ENCODE results near the gene SYTL1.

Gene SYTL1

DNA sequence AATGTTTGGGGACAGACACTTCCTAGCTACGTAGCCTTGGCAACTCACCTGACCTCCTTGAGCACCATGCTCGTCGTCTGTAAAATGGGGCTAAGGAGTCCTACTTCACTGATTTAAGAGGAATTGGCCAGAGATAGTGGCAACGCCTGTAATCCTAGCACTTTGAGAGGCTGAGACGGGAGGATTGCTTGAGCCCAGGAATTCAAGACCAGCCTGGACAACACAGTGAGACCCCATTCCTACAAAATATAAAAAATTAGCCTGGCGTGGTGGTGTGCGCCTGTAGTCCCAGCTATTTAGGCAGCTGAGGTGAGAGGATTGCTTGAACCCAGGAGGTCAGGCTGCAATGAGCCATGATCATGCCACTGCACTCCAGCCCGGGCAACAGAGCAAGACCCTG is 4.5 kb downstream of the SYTL1 start:
- in situ Hi-C loops (cut with HindIII; ENCODE audit: low sequenced_read_pairs) = no loop called here

DNA sequence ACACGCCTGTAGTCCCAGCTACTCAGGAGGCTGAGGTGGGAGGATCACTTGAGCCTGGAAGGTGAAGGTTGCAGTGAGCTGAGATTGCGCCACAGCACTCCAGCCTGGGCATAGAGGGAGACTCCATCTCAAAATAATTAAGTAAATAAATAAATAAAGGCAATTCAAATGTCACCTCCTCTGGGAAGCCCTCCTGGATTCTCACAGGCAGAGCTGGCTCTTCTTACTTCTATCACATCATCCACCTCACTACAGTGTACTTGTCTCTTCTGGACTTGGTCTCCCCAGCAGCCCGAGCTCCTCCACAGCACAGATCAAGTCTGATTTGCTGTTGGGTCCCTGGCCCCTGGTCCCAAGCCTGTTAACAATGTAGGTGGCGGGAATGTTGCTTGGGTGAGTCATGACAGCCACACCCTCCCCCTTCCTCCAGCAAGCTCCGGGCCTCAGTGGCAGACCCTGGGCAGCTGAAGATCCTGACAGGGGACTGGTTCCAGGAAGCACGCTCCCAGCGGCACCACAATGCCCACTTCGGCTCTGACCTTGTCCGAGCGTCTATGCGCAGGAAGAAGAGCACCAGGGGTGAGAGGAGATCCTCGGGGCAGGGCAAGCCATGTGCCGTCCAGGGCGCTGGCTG is 5.3 kb downstream of the SYTL1 start:
- in situ Hi-C loops (cut with HindIII; ENCODE audit: low sequenced_read_pairs) = no loop called here

DNA sequence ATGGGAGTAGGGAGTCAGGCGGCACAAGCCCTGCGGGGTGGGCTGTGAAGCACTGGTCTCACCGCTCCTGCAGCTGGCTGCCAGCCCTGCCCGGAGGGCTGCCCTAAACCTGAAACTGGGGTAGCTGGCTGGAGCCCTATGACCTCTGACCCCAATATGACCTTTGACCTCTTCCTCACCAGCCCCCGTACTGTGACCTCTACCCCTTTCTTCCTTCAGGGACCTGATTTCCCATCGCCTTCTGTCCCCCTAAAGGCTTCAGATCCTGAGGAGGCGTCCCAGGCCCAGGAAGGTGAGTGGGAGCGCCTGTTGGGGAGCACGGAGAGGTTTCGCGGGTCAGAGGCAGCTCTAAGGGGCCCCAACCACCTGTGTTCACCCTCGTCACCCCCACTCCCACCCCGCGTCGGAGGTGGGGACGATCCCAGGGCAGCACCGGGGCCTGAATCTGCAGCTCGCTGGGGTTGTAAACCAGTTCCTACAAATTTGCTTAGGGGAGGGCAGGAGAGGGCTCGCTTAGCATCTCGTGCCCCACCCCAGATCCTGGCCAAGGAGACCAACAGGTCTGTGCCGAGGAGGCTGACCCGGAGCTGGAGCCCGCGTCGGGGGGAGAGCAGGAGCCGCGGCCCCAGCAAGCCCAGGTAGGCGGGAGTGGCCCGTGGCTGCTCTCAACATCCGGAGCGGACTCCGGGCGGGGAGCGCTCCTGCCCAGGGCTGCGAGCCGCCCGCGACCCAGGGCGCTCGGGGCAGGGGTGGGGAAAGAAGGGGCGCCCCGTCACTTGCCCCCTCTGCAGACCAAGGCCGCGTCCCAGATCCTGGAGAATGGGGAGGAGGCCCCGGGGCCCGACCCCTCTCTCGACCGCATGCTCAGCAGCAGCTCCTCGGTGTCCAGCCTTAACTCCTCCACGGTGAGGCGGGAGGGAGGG is 7.3 kb downstream of the SYTL1 start:
- in situ Hi-C loops (cut with HindIII; ENCODE audit: low sequenced_read_pairs) = no loop called here

- in situ Hi-C loops (cut with HindIII; ENCODE audit: low sequenced_read_pairs) = no loop called here
Observed at GRCh38 chr1:27349784-27350662, 8.2 kb downstream of the SYTL1 start.

- in situ Hi-C loops (cut with HindIII; ENCODE audit: low sequenced_read_pairs) = no loop called here
Observed at GRCh38 chr1:27350663-27351540, 9.1 kb downstream of the SYTL1 start.

DNA sequence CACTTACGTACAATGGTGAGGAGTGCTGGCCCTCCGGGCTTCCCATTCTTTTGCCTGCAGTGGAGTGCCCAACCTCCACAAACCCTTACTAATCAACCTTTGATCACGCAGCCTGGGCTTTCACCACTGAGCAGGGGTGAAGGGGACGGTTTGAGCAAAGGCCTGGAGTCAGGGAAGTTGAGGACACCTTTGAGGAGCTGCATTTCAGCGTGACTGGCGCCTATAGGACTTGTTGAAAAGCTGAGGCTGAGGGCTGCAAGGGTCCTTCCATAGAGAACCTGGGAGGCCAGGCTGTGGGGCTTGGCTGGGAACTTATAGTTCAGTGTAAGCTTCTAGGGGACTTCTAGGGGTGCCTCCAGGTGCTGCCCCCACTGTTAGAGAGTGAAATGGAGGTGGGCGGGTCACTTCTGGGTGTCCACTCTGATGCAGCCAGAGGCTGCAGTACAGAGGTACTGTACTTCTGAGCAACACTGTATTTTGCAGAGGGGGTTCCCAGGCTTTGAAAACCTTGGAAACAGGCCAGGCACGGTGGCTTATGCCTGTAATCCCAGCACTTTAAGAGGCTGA is 9.8 kb downstream of the SYTL1 start:
- in situ Hi-C loops (cut with HindIII; ENCODE audit: low sequenced_read_pairs) = no loop called here

DNA sequence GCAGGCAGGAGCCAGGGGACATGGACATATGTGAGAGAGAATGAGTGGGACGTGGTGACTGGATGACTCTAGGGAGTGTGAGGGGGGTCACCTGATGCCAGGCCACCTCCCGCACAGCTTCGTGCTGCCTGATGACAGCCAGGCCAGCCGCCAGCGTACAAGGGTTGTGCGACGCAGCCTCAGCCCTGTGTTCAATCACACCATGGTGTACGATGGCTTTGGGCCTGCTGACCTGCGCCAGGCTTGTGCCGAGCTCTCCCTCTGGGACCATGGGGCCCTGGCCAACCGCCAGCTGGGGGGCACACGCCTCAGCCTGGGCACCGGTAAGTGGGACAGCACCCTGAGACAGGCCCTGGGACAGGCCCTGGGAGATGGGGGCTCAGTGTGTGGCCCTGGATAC is 11.3 kb downstream of the SYTL1 start:
- in situ Hi-C loops (cut with HindIII; ENCODE audit: low sequenced_read_pairs) = no loop called here

GRCh38 chr1:27353629-27354028 is 11.8 kb downstream of the SYTL1 start:
- in situ Hi-C loops (cut with HindIII; ENCODE audit: low sequenced_read_pairs) = no loop called here

GRCh38 chr1:27355683-27356082 is 13.9 kb downstream of the SYTL1 start:
- in situ Hi-C loops (cut with HindIII; ENCODE audit: low sequenced_read_pairs) = no loop called here

DNA sequence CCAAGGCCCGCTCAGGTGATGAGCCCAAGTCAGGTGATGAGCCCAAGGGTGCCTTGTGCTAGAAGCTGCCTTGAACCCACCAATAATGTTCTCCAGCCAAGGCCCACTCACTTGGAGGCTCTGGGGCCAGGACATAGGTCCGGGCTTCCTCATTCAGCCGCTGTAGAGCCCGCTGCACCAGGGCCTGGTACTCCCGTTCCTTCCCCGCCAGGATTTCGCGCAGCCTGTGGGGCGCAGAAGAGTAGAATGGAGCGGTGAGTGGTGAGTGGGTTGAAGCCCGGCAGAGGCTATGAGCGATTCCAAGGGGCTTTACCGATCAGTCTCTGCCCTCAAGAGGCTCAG is 14.4 kb downstream of the SYTL1 start:
- in situ Hi-C loops (cut with HindIII; ENCODE audit: low sequenced_read_pairs) = no loop called here

GRCh38 chr1:27356619-27357280 is 14.9 kb downstream of the SYTL1 start:
- in situ Hi-C loops (cut with HindIII; ENCODE audit: low sequenced_read_pairs) = no loop called here

DNA sequence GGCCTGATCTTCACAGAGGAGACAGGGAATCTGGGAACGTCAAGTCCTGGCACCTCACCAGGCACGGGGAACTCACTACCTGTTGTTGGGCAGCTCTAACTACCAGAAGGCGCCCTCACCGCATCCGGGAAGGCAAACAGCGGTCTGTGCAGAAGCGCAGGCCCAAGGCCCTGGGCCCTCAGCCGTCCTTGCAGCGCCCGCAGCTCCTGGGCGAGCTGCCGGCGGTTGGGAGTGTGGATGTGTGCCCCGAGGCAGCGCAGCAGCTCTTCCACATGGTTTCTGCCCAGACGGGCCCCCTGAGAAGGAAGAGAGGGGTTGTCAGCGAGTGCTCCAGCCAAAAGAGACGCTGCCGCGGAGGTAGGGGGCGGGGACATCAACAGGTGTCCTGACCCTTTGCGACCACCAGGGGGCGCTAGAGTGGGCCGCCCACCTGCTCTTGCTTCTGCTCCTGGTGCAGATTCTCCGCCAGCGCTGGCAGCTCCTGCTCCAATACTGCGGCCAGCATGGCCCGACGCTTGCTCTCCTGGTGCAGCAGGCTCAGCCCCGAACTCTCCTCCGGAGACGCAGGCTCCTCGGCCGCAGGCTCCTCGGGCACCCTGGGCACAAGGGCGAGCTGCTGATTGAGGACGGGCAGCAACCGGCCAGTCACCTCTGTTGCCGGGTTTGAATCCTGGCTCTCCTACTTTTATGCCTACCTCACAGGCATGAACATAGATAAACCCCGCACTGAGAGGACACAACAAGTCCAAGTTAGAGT is 15.6 kb downstream of the SYTL1 start:
- in situ Hi-C loops (cut with HindIII; ENCODE audit: low sequenced_read_pairs) = no loop called here

GRCh38 chr1:27358038-27358927 is 16.5 kb downstream of the SYTL1 start:
- in situ Hi-C loops (cut with HindIII; ENCODE audit: low sequenced_read_pairs) = no loop called here

- in situ Hi-C loops (cut with HindIII; ENCODE audit: low sequenced_read_pairs) = no loop called here
Observed at GRCh38 chr1:27358928-27359313, 17.1 kb downstream of the SYTL1 start.

DNA sequence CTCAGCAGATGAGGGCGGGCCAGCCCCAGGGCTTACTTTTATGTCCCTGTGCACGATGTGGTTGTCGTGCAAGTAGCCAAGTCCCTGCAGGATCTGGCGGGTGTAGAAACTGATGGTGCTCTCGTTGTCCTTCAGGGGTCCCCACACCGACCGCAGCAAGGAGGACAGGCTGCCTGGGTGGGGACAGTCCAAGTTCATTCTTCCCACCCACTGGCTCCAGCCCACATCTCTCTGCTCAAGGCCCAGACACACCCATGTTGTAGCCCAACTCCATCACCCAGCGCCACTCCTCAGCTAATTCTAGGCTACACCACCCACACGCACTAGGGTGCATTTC is 18.0 kb downstream of the SYTL1 start:
- in situ Hi-C loops (cut with HindIII; ENCODE audit: low sequenced_read_pairs) = no loop called here

GRCh38 chr1:27360159-27361043 is 18.6 kb downstream of the SYTL1 start:
- in situ Hi-C loops (cut with HindIII; ENCODE audit: low sequenced_read_pairs) = no loop called here

- in situ Hi-C loops (cut with HindIII; ENCODE audit: low sequenced_read_pairs) = no loop called here
Observed at GRCh38 chr1:27361044-27361402, 19.2 kb downstream of the SYTL1 start.

All from endothelial cell of hepatic sinusoid (primary cell).